Stimulated activated CD4-positive, alpha-beta T cell treated with anti-CD3 and anti-CD28 coated beads, Interleukin-1b, Interleukin-23, amount 100 ng/mL, for 4 hours (primary cell): ENCODE measurements around the gene SLAMF6.

Experiments used
- DNase-seq, 2 donors: peaks; one replicate each; pipeline ENCODE4 v3.0.0-alpha.2; 2020; ENCODE audit warnings: low read depth in 2 of 2

Gene SLAMF6

GRCh38 chr1:160467576-160467975 lies 55.5 kb downstream of the SLAMF6 start:
- DNase-seq = no peak

- DNase-seq = no peak
These were observed 56.1 kb downstream of the SLAMF6 start for GRCh38 chr1:160466961-160467360.

DNA sequence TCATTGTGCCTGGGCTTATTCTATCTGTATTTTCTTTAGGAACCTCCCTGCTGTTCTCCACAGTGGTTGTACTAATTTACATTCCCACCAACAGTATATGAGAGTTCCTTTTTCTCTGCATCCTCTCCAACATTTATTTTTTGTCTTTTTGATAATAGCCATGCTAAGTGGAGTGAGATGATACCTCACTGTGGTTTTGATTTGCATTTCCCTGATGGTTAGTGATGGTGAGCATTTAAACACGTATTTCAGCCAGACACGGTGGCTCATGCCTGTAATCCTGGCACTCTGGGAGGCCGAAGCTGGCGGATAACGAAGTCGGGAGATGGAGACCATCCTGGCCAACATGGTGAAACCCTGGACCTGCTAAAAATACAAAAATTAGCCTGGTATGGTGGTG lies 57.9 kb downstream of the SLAMF6 start:
- no peak for DNase-seq

DNA sequence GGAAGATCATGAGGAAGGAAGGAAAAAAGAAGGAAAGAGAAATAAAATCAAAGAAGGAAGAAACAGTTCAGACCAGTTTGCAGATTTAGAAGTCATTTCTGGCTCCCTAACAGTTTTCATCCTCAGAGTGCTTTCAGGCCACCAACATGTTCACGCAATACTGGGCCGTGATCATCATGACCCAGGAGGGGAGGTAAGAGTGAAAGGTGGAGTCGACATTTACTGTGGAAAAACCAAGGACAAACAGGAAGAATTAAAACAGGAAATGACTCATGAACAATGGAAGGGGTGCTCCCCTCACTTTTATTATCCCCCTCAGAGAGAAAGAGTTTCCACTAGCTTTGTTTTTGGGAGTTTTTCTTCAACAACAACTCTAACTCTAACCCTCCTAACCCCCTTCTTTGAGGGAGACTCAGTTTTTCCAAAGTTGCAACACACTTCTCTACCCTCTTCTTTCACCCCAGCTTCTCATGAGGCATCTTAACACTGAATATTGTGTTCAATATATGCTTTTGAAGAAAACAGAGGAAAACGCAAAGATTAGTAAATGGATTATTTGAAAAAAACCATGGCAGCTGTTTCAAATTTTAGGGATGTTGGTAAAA lies 62.3 kb downstream of the SLAMF6 start:
- no peak for DNase-seq

- DNase-seq = no peak
These were observed 62.8 kb downstream of the SLAMF6 start for GRCh38 chr1:160460214-160460642.

GRCh38 chr1:160459687-160460086 lies 63.4 kb downstream of the SLAMF6 start:
- no peak for DNase-seq

DNA sequence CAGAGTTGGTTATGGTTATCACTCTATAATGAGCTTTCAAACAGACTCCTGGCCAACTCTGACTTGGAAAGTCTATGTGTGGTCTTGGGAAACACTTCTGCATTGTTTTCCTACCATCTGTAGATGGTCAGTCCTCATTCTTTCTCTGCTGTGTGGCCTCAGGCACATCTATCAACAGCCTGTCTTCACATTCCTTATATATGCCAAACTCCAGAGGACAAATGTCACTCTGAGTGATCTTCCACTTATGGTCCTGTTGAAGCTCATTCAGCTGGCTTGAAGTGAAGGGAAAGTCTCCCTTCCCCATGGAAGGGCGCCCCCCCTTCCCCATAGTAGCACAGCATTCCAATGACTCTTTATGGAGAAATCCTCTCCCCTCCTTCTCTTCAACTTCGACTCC lies 64.0 kb downstream of the SLAMF6 start:
- DNase-seq = no peak

- DNase-seq = no peak
These were observed 67.9 kb downstream of the SLAMF6 start for GRCh38 chr1:160455153-160455517.

GRCh38 chr1:160454371-160455152 lies 68.5 kb downstream of the SLAMF6 start:
- DNase-seq = no peak

DNA sequence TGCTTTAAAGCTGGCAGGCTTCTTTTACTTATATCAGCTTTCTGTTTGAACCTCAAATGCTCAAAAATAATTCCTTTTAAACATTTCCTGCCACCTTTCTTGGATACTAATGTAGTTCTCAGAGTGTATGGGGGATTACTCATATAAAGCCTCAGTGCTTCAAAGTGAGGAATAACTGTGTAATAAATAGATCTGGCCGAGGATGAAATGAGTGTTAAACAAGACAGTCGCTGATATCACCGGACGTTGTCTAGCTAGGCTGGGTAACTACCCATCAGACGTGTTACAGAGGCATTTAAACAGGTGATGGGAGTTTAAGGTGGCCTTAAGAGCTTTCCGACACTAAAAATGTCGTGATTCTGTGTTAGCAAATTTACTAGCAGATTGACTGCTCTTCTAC lies 69.6 kb downstream of the SLAMF6 start:
- no peak for DNase-seq

GRCh38 chr1:160451859-160452232 lies 71.2 kb downstream of the SLAMF6 start:
- no peak for DNase-seq

- no peak for DNase-seq
These were observed 71.8 kb downstream of the SLAMF6 start for GRCh38 chr1:160451119-160451858.

GRCh38 chr1:160449494-160449893 lies 73.6 kb downstream of the SLAMF6 start:
- DNase-seq = no peak

GRCh38 chr1:160446945-160447600 lies 76.0 kb downstream of the SLAMF6 start:
- no peak for DNase-seq

- DNase-seq = no peak
These were observed 83.3 kb downstream of the SLAMF6 start for GRCh38 chr1:160439718-160440117.

DNA sequence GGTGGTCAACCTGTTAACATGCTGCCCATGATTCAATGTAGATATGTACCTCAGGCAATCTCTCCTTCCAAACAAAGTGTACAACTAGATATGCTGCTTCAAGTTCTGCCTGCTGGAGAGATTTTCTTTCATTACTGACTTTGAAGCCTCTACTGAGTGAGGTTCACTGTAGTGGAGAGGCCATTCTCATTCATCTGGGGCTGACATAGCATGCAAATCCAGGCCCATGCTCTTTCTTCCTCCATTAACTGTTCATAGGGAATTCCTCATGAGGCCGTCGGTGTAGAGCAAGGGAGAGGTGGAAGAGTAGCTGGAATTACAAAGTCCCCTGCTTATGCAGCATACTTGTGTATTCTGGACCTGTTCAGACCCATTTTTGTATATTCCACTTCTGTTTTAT lies 84.1 kb downstream of the SLAMF6 start:
- no peak for DNase-seq

- no peak for DNase-seq
These were observed 84.6 kb downstream of the SLAMF6 start for GRCh38 chr1:160438317-160438918.

DNA sequence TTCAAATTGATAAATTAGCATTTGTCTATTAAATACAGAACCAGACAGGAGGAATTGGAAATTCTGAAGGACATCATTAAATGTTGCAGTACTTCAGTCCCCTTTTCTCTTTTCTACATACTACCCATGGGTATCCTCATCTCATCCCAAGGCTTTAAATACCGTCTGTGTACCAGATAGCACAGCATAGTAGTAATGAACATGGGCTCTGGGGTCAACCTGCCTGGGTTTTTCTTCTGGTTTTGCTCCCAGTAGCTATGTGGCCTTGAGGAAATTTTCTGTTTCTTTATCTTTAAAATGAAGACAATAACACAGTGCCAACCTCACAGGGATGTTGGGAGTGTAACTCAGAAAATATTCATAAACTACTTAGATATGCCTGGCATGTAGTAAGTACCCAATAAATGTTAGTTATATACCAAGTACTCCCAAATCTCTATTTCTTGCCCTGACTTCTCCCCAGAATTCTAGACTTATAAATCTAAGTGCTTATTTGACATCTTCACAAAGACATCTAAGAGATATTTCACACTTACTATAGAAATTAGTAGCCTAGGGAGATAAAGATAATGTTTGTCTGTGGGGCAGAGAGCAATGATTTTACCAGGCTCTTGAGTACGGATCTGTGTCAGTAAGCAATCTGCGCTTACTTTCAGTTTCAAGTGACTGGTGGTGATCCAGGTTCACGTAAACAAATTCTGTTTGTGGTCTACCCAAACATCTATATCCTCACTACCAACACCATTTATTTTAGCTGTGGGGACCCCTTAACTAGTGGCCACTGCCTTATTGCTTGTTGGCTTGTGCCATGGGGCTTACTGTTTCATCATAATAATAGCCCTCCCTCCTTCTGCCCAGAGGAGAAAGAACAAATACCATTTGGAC lies 85.4 kb downstream of the SLAMF6 start:
- DNase-seq = no peak

DNA sequence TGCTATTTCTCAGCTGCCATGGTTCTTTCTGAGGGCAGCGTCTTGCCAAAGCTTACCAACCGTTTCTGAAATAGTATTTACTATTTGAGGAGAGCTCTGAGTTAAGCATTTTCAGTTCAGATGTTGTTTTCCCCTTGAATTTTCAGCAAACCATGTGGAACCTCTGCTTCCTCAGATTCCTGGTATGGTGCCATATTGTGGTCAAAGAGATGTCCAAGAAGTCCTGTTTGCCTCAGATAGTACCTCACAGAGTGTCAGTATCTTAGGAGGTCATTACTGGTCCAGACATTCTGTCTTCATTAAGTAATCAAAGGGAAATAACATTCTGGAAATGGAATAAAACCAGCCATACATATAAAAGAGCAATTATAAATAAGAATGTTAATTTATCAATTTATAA lies 86.1 kb downstream of the SLAMF6 start:
- no peak for DNase-seq
